Stimulated activated memory B cell treated with anti-CD40 and anti-IgM and Interleukin-4, amounts not matched to agents 10 μg/mL and 1 μg/mL and 100 μg/mL, for 72 hours (primary cell): ENCODE data around the gene SDK2.
A peak's percentile ranks its signal among the peaks of the same experiment; 100 is the strongest.
"Not testable (repeated sequence)": the region's sequence is repeated elsewhere in the genome, so short reads cannot be mapped to it uniquely, and the experiment has no call there.

Experiments used
- ATAC-seq: fragments of 150-1000 bp; cut with Tn5 transposase; 2 replicates; pipeline ENCODE4 v1.10.0; 2021
- H3K27ac Mint-ChIP-seq: one replicate; pipeline ENCODE4 v1.8.0; 2022; ENCODE audit warnings: mild to moderate bottlenecking, mixed read lengths
- H3K27me3 Mint-ChIP-seq: one replicate; pipeline ENCODE4 v1.8.0; 2022; ENCODE audit warnings: mixed read lengths
- H3K36me3 Mint-ChIP-seq: one replicate; pipeline ENCODE4 v1.8.0; 2022; ENCODE audit warnings: mixed read lengths
- H3K4me1 Mint-ChIP-seq: one replicate; pipeline ENCODE4 v1.8.0; 2022; ENCODE audit warnings: mixed read lengths
- H3K4me3 Mint-ChIP-seq: one replicate; pipeline ENCODE4 v1.8.0; 2022; ENCODE audit warnings: mild to moderate bottlenecking, moderate library complexity, mixed read lengths
- H3K9me3 Mint-ChIP-seq: one replicate; pipeline ENCODE4 v1.8.0; 2022; ENCODE audit warnings: mixed read lengths

SDK2 gene

DNA sequence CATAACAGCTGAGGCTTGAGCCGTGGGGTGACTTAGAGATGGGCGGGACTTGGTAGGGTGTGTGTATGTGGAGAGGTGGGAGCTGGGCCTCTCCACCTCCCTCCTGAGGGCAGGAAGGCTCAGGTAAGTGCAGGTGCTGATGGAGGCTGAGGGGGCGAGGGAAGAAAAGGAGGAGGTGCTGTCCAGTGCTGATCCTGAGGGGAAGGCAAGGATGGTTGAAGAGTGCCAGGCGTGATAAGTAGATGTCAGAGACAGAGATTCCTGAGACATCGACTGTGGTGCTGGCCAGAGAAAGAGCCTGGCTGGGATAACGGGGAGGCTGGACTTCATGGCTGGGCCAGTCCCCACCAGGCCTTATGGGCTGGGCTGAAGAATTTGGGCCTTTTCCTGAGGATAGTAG lies 159.1 kb downstream of the SDK2 start:
- H3K4me1 Mint-ChIP-seq, result peaks cover 27% of the 10 kb centered on the region
- no peak overlapping the region for H3K4me3 Mint-ChIP-seq
- H3K27ac Mint-ChIP-seq, result no peak overlapping the region
- ATAC-seq, result no peak
- H3K27me3 Mint-ChIP-seq, result no peaks in the 10 kb centered on the region
- peaks cover 13% of the 10 kb centered on the region for H3K9me3 Mint-ChIP-seq
- H3K36me3 Mint-ChIP-seq, result peaks cover 29% of the 10 kb centered on the region

DNA sequence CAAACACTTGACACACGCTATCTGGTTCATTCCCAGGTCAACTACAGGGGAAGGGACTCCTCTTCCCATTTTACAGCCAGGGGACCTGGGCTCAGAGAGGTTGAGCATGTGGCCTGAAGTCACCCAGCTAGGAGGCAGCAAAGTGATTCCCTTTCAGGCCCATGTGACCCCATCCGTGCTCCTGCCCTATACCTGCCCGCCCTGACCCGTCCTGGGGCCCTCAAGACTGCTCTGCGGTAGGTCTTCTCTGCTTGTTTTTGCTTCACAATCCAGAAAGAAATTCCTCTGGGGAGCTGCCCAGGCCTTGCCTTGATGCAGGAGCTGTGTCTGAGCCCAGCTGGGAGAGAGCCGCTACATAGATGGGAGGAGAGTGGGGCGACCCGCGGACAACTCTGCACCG lies 161.4 kb downstream of the SDK2 start:
- Mint-ChIP-seq H3K9me3 (peaks cover 13% of the 10 kb centered on the region), H3K4me3 (no peak overlapping the region), H3K27me3 (no peaks in the 10 kb centered on the region), H3K27ac (peak overlapping the region; percentile 39), H3K4me1 (peaks cover 27% of the 10 kb centered on the region), H3K36me3 (peaks cover 29% of the 10 kb centered on the region)
- ATAC-seq, result no peak

DNA sequence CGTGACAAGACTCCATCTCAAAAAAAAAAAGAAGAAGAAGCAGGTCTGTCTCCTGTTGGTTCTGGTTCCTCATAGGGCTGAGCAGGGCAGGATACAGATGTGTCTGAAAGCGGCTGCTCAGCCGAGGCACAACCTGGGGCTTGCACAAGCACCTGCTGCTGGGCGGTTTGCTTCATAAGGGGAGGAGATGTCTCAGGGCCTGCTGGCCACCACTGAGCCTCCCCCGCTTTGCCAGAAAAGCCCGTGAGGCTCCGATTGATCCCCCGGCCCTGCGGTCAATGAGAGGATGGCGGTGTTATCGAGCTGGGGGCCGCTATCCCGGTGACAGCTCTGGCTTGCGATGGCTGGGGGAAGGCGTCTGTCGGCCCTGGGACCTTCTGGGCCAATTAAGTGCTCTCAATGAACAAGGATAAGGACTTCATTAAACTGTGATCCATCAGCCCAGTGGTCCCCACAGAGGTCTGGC lies 162.0 kb downstream of the SDK2 start:
- peak; percentile 89 for ATAC-seq
- peaks cover 29% of the 10 kb centered on the region for H3K4me1 Mint-ChIP-seq
- peak overlapping the region; percentile 5 for H3K4me3 Mint-ChIP-seq
- H3K9me3 Mint-ChIP-seq, result peaks cover 13% of the 10 kb centered on the region
- H3K27me3 Mint-ChIP-seq, result no peaks in the 10 kb centered on the region
- peak overlapping the region; percentile 39 for H3K27ac Mint-ChIP-seq
- peaks cover 26% of the 10 kb centered on the region for H3K36me3 Mint-ChIP-seq

DNA sequence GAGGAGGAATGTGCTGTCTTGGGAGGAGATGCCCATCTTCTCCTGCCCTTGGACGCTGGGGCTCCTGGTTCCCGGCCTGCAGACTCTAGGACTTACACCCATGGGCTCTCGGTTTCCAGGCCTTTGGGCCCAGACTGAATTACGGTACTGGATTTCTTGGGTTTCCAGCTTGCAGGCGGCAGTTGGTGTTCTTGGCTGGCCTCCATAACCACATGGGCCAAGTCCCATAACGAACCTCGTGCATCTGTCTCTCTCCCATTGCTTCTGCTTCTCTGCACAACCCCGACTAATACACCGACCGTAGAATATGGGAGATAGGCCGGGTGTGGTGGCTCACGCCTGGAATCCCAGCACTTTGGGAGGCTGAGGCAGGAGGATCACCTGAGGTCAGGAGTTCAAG lies 162.6 kb downstream of the SDK2 start:
- Mint-ChIP-seq H3K27me3 (no peaks in the 10 kb centered on the region), H3K27ac (peak overlapping the region; percentile 52), H3K36me3 (peaks cover 21% of the 10 kb centered on the region), H3K9me3 (peaks cover 13% of the 10 kb centered on the region), H3K4me1 (peaks cover 33% of the 10 kb centered on the region), H3K4me3 (no peak overlapping the region)
- ATAC-seq, result no peak

DNA sequence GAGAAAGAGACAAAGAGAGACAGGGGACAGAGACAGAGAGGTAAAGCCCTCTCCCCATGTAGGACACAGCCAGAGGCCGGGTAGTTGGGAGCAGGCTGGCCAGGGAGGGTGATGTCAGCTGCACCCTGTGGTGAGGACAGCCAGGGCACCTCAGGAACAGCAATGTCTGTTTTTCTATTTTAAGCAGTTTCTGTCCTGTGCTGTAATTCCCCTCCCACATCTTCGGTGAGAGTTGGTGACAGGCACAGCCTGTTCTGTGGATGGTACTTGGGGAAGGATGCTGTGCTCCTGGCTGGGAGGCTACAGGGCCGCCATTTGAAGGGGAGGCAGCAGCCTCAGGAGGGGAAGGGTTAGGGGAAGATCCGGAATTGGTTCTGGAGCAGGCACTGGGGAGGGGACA lies 163.5 kb downstream of the SDK2 start:
- H3K4me3 Mint-ChIP-seq, result no peak overlapping the region
- no peaks in the 10 kb centered on the region for H3K27me3 Mint-ChIP-seq
- ATAC-seq, result peak; percentile 31
- H3K9me3 Mint-ChIP-seq, result peaks cover 7% of the 10 kb centered on the region
- peaks cover 11% of the 10 kb centered on the region for H3K36me3 Mint-ChIP-seq
- peaks cover 33% of the 10 kb centered on the region for H3K4me1 Mint-ChIP-seq
- peak overlapping the region; percentile 52 for H3K27ac Mint-ChIP-seq

DNA sequence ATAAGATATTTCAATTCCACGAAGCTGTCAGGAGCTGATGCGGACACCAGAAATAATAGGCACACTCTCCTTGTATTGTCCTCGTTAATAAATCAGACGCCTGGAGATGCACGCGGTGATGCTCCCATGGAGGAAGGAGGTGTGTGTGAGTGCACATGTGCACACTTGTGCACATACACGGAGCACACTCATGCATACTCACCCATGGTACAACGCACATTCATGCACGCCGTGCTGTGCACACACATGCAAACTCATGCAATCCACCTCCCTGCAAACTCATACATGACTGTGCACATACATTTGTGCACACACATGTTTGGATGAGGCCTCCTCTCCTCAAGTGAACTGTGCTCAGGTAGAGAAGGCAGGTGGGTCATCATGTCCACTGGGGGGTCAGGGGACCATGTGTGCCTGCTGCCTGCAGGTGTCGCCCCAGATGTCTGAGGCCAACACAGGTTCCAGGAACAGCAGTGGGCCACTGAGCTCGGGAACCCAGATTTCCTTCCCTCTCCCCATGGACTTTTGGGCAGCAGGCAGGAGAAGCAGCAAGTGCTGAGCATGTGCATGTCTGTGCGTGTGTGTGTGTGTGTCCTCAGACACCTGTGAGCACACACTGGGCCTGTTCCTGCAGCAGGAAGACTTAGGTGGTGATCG lies 165.3 kb downstream of the SDK2 start:
- Mint-ChIP-seq H3K4me1 (peaks cover 33% of the 10 kb centered on the region), H3K36me3 (no peaks in the 10 kb centered on the region), H3K27ac (no peak overlapping the region), H3K27me3 (no peaks in the 10 kb centered on the region), H3K4me3 (no peak overlapping the region), H3K9me3 (no peaks in the 10 kb centered on the region)
- ATAC-seq, result no peak

DNA sequence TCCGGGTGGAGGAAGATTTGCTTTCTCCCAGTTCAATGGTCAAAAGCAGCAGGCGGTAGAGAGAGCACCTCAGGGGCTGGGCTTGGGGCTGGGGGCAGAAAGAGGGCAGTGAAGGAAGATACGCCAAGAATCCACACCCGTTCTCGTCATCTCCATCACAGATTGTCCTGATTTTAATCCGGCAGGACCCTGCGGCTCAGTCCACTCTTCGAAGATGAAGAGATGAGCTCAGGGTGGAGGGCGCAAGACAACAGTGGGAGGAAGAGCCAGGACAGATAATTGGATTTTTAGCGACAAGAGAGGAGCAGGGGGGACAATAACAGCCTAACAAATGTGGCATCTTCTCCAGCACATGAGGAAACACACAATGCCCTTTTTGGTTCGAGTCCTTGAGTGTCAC lies 165.9 kb downstream of the SDK2 start:
- no peak overlapping the region for H3K27ac Mint-ChIP-seq
- no peaks in the 10 kb centered on the region for H3K36me3 Mint-ChIP-seq
- peaks cover 33% of the 10 kb centered on the region for H3K4me1 Mint-ChIP-seq
- no peaks in the 10 kb centered on the region for H3K9me3 Mint-ChIP-seq
- H3K4me3 Mint-ChIP-seq, result no peak overlapping the region
- ATAC-seq, result no peak
- no peaks in the 10 kb centered on the region for H3K27me3 Mint-ChIP-seq

DNA sequence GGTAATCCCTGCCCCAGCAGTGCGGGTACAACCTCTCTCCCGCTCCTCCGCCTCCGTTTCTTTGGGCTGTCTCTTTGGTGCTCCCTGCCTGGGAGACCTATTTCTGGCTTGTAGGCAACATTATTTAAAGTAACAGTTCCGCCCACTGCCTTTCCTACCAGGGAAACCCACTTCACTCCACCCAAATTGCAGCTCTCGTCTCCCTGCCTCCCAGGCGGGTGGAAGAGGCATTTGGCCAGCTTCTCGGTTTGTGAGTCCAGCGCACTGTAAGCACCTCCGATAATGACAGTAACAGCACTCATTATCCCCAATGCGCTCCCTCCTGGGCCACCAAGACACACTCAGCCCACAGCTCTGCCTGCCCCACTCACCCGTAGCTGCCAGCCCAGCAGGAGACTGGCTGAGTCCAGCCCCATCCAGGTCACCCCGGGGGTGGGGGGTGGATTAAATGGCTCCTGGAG lies 167.3 kb downstream of the SDK2 start:
- H3K27ac Mint-ChIP-seq, result no peak overlapping the region
- no peaks in the 10 kb centered on the region for H3K9me3 Mint-ChIP-seq
- H3K4me3 Mint-ChIP-seq, result no peak overlapping the region
- peaks cover 6% of the 10 kb centered on the region for H3K36me3 Mint-ChIP-seq
- ATAC-seq, result no peak
- no peaks in the 10 kb centered on the region for H3K27me3 Mint-ChIP-seq
- peaks cover 22% of the 10 kb centered on the region for H3K4me1 Mint-ChIP-seq

DNA sequence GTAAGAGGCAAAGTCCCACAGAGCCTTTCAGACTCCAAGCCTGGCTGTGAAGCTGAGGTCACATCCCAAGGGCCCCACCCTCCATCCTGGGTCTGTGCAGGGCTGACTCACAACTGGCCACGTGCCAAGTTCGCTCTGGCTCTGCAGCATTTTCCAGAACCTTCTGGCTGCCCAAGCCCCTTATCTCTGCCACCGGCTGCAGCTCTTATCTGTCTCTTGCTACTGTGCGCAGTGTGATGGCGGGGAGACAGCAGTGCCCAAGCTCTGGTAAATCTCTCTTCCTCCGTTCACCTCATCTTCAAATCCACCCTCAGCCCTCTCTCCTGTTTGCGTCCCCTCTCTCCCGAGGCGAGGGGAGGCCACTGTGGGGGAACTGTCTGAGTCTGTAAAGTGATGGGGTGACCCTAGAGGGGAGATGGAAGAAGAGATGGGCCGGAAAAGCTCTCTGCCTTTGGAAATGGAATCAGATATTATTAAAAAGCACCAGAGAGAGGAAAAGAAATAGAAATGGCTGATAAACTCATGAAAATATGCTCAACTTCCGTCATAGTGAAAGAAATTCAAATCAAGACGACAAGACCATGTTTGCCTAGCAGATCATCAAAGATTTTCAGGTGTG lies 169.8 kb downstream of the SDK2 start:
- ATAC-seq, result no peak
- H3K27ac Mint-ChIP-seq, result no peak overlapping the region
- H3K4me3 Mint-ChIP-seq, result no peak overlapping the region
- H3K9me3 Mint-ChIP-seq, result no peaks in the 10 kb centered on the region
- peaks cover 6% of the 10 kb centered on the region for H3K4me1 Mint-ChIP-seq
- no peaks in the 10 kb centered on the region for H3K27me3 Mint-ChIP-seq
- peaks cover 12% of the 10 kb centered on the region for H3K36me3 Mint-ChIP-seq

DNA sequence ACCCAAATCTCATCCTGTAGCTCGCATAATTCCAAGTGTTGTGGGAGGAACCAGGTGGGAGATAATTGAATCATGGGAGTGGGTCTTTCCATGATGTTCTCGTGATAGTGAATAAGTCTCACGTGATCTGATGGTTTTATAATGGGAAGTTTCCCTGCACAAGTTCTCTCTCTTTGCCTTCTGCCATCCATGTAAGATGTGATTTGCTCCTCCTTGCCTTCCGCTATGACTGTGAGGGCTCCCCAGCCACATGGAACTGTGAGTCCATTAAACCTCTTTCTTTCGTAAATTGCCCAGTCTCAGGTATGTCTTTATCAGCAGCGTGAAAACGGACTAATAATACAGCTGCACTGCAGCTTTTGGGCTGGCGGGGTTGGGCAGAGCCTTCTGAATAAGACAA lies 171.5 kb downstream of the SDK2 start:
- H3K36me3 Mint-ChIP-seq, result peaks cover 12% of the 10 kb centered on the region
- ATAC-seq, H3K9me3 Mint-ChIP-seq, H3K27ac Mint-ChIP-seq, H3K27me3 Mint-ChIP-seq, H3K4me1 Mint-ChIP-seq, H3K4me3 Mint-ChIP-seq: not testable (repeated sequence)

DNA sequence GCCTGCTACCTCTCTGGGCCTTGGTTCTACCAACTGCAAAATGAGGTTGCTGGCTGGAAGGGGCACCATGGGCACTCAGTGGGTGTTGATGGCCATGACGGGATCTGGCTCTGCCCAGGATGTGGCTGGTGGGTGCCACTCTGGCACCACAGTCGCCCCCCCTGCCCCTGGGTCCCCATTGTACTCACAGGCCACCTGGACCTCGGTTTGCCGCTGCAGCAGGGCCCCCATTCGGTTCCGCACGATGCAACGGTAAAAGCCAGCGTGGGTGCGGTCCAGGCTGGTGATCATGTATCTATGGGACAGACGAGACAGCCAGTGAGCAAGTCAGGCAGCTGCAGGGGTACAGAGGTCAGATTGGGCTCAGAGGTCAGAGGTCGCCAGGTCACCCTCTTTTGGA lies 172.3 kb downstream of the SDK2 start:
- Mint-ChIP-seq H3K9me3 (no peaks in the 10 kb centered on the region), H3K36me3 (peaks cover 12% of the 10 kb centered on the region), H3K4me1 (peaks cover under 1% of the 10 kb centered on the region), H3K4me3 (no peak overlapping the region), H3K27ac (no peak overlapping the region), H3K27me3 (no peaks in the 10 kb centered on the region)
- ATAC-seq, result no peak

DNA sequence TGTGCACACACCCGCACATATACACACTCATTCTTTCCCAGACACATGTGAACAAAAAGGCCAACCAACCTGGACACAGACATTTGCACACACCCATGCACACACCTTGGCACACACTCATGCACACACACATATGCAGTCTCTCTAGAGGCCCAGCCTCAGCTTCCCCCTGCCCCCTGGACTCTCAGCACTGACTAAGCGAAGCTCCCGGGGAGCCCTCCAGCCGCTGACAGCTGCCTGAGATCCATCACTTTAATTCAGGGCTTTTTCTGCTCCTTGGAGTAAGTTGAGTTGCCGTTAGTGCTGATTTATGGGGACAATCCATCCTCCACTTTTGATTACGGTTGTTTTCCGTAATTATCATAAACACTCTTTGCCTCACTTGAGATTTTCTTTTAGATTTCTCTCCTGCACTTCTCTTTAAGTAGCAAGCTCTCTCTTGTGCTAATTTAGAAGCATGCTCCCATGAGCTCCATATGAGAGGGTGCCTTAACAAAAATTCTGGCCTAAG lies 173.9 kb downstream of the SDK2 start:
- H3K4me3 Mint-ChIP-seq, result no peak overlapping the region

DNA sequence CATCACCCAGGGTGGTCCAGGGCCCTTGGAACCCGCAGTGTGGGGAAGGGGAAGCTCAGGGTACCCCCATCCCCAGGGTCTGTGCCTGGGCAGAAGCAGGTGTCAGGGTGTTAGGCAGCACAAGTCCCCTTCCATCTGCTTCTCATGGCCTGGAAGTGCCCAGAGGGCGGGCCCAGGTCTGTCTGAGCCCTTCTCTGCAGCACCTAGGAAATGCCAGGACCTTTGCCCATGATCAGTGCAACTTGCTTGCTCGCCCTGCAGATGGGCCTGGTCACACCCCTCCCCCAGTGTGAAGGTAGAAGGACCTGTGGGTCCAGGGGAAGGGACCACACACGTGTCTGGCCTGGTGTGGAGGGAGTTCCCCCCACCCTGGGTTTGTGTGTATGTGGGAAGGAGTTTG lies 174.9 kb downstream of the SDK2 start:
- Mint-ChIP-seq H3K4me3 (no peak overlapping the region), H3K9me3 (peaks cover 6% of the 10 kb centered on the region), H3K27me3 (no peaks in the 10 kb centered on the region), H3K36me3 (peaks cover 18% of the 10 kb centered on the region), H3K4me1 (no peaks in the 10 kb centered on the region), H3K27ac (no peak overlapping the region)
- no peak for ATAC-seq

More for the DNA sequence above, 173.9 kb downstream of the SDK2 start:
- Mint-ChIP-seq H3K27ac (no peak overlapping the region), H3K9me3 (no peaks in the 10 kb centered on the region), H3K27me3 (no peaks in the 10 kb centered on the region), H3K36me3 (peaks cover 12% of the 10 kb centered on the region), H3K4me1 (no peaks in the 10 kb centered on the region)
- ATAC-seq, result no peak

DNA sequence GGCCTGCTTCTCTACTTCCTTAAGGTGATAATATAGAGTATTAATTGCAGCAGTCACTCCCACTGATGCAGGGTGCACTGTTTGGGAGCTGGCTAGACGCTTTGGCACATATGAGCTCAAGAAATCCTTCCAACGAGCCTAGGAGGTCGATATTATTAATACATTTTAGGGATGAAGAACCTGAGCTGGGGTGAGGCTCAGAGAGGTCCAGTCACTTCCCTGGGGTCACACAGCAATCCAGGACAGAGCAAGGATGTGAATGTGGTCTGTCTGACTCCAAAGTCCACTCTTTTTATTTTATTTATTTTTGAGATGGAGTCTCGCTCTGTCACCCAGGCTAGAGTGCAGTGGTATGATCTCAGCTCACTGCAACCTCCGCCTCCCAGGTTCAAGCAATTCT lies 176.0 kb downstream of the SDK2 start:
- H3K27me3 Mint-ChIP-seq, result no peaks in the 10 kb centered on the region
- ATAC-seq, result no peak
- peaks cover 20% of the 10 kb centered on the region for H3K36me3 Mint-ChIP-seq
- no peak overlapping the region for H3K27ac Mint-ChIP-seq
- no peaks in the 10 kb centered on the region for H3K4me1 Mint-ChIP-seq
- H3K4me3 Mint-ChIP-seq, result no peak overlapping the region
- peaks cover 6% of the 10 kb centered on the region for H3K9me3 Mint-ChIP-seq

DNA sequence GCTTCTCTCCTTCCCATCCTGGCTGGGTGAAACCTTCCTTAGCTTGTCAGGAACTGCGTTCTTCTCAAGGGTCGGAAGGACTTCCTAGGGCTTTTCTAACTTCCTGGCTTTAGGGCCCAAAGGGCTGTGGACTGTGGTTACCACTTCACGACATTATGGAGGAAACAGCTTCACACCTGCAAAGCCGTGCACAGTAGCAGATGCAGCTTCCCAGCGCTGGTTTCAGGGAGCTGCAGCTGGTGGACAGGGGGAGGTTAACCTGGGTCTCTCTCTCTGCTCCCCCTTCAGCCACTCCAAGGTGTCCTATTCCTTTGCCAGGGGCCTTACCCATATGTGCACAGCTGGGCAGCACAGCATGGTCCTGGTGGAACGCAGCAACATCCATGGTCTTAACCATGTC lies 176.6 kb downstream of the SDK2 start:
- peaks cover 16% of the 10 kb centered on the region for H3K36me3 Mint-ChIP-seq
- H3K27ac Mint-ChIP-seq, result no peak overlapping the region
- no peaks in the 10 kb centered on the region for H3K4me1 Mint-ChIP-seq
- ATAC-seq, result no peak
- no peaks in the 10 kb centered on the region for H3K27me3 Mint-ChIP-seq
- H3K4me3 Mint-ChIP-seq, result no peak overlapping the region
- peaks cover 6% of the 10 kb centered on the region for H3K9me3 Mint-ChIP-seq
